ENCODE data around the gene SLC15A3.

Gene SLC15A3

GRCh38 chr11:60944490-60945294 lies 7.3 kb downstream of the SLC15A3 start:
- no peak for DNase-seq

GRCh38 chr11:60942970-60943565 lies 8.9 kb downstream of the SLC15A3 start:
- DNase-seq = no peak

GRCh38 chr11:60942219-60942618 lies 9.8 kb downstream of the SLC15A3 start:
- no peak for DNase-seq

DNA sequence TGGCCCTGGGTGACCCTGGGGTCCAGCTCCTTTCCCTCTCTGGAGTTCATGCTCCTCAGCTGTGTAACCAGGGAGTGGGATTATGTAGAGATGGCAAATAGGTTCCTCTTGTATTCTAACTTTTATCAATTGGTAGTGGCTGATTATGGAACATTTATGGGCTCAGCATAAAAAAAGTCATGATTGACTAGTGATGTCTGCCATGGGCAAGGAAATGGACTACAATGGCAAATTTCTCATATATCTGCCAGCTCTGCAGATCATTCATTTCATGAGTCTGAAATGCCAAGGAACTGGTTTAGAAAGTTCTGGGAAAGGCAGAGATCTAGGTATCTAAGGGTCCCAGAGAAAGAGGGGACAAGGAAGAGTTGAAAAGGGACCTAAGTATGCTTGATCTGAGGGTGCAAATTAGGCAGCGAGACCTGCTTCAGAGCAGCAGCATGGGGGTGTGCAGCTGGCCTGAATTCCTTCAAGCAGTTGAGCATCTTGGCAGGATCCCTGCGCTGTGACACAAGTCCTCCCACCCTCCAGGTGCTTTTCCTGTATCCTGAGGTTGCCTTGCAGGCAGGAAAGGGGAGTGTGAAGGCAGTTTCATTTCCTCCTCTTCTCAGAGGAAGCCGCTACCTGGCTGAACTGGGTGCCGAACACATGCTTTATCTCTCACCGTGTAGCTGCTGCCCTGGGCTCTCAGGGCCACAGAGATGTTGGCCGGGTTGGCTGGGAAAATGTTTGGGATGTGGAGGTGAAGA lies 10.4 kb downstream of the SLC15A3 start:
- no peak for DNase-seq

GRCh38 chr11:60939855-60940254 lies 12.1 kb downstream of the SLC15A3 start:
- no peak for DNase-seq

GRCh38 chr11:60939301-60939700 lies 12.7 kb downstream of the SLC15A3 start:
- no peak for DNase-seq

- DNase-seq = no peak
These were observed 13.5 kb downstream of the SLC15A3 start for GRCh38 chr11:60938500-60938899.

- no peak for DNase-seq
These were observed 14.2 kb downstream of the SLC15A3 start for GRCh38 chr11:60937811-60938210.

DNA sequence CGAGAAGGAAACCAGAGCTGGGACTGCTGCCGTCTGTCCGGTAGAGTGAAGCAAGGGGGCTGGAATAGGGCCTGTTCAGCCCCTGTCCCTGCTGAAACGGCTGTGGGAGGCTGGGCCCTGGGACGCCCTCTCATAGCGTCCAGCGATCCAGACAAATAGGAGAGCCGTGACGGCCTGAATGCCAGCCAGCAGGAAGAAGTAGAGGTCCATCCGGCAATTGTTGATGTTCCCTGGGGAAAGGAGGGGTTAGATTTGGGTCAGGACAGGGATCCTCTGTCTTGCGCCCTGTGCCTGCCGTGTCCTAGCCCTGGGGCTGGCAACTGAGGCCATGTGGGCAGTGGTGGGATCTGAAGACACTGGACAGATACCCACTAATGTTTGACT lies 14.8 kb downstream of the SLC15A3 start:
- no peak for DNase-seq

GRCh38 chr11:60936467-60937143 lies 15.4 kb downstream of the SLC15A3 start:
- no peak for DNase-seq

DNA sequence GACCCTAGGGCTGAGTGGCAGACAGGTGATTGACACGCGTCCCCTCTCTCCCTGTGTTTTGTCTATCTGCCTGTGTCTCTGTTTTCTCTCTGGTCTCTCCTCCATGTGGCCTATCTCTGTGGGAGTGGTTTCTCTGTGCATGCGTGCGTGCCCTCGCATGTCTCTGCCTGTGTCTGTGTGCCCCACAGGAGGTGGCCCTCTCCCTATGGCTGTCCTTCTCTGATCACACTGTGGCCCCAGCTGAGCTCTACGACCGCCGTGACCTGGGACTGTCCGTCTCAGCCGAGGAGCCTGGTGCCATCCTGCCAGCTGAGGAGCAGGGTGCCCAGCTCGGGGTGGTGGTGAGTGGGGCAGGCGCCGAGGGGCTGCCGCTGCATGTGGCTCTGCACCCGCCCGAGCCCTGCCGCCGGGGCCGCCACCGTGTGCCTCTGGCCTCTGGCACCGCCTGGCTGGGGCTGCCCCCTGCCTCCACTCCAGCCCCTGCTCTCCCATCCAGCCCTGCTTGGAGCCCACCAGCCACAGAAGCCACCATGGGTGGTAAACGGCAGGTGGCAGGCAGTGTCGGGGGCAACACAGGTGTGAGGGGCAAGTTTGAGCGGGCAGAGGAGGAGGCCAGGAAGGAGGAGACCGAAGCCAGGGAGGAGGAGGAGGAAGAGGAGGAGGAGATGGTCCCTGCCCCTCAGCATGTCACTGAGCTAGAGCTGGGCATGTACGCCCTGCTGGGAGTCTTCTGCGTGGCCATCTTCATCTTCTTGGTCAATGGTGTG lies 16.1 kb downstream of the SLC15A3 start:
- no peak for DNase-seq

DNA sequence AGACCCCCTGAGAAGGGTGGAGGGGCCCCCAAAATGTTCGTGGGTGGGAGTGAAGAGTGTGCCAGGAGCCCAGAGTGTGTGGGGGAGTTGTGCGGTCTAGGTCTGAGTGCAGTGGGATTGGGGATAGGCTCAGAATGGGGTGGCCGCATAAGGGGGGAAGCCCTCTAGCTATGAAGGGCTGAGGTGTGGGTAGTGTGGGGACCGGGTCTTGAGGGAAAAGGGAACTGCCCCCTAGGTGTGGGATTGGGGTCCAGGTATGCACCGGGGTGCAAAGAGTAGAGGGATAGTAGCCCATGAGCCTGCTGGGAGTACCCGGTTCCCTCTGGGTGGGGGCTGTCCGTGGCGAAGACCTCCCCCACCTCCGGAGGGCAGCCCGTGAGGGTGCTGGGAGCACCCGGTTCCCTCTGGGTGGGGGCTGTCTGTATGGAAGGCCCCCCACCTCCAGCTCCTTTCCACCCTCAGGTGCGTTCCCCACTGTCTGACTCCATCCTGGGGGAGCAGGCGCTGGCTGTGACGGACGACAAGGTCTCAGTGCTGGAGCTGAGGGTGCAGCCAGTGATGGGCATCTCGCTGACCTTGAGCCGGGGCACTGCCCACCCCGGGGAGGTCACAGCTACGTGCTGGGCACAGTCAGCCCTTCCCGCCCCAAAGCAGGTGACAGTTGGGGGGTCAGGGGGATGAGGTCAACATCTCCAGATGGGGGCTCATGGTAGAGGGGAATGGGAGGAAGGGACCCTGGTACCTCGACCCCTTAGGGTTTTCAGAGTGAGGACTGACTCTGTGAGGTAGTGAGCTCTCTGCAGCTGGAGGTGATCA lies 17.0 kb downstream of the SLC15A3 start:
- no peak for DNase-seq

DNA sequence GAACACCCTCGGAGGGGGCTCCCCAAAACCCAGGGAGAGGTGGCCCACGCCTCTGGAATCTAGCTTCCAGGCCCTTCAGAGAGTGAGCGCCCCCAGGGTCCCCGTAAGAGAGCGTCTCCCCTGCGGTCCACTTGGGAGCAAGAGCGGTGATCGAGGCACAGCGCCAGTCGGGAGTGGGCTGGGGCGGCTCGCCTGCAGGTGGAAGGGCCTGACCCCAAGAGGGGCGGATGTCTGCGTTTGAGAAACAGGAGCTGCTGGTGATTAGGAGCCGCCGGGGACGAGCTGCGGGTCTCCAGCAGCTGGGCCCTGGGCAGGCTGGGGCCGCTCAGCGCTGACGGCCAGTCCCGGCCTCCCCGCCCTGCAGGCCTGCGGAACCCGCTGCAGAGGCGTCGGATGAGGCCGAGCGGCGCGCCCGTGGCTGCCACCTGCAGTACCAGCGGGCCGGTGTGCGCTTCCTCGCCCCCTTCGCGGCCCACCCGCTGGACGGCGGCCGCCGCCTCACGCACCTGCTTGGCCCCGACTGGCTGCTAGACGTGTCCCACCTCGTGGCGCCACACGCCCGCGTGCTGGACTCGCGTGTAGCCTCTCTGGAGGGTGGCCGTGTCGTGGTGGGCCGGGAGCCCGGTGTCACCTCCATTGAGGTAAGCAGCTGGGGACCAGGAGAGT lies 17.7 kb downstream of the SLC15A3 start:
- DNase-seq = no peak

- no peak for DNase-seq
These were observed 18.4 kb downstream of the SLC15A3 start for GRCh38 chr11:60933416-60934123.

- no peak for DNase-seq
These were observed 19.2 kb downstream of the SLC15A3 start for GRCh38 chr11:60932605-60933356.

DNA sequence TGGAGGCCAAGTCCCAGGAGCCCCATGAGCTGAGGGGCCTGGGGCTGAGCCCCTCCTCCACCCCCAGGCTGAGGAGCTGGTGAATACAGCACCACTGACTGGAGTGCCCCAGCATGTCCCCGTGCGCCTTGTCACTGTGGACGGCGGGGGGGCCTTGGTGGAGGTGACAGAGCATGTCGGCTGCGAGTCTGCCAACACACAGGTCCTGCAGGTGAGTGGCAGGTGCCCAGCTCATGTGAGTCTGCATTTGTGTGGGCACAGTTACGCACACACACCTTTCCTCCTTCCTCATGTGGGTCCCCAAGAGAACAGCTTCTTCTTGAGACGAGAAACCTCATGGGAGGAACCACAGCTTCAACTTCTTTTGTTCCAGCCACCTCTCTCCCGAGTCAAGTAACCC lies 20.1 kb downstream of the SLC15A3 start:
- DNase-seq = no peak

- DNase-seq = no peak
These were observed 21.6 kb downstream of the SLC15A3 start for GRCh38 chr11:60930394-60930793.

- DNase-seq = no peak
These were observed 22.2 kb downstream of the SLC15A3 start for GRCh38 chr11:60929764-60930163.

- no peak for DNase-seq
These were observed 23.4 kb downstream of the SLC15A3 start for GRCh38 chr11:60928563-60929001.

- DNase-seq = no peak
These were observed 24.4 kb downstream of the SLC15A3 start for GRCh38 chr11:60927600-60927999.

Data from 8988T (cell line).